ENCODE data around the gene CAMTA1.

CAMTA1 gene

DNA sequence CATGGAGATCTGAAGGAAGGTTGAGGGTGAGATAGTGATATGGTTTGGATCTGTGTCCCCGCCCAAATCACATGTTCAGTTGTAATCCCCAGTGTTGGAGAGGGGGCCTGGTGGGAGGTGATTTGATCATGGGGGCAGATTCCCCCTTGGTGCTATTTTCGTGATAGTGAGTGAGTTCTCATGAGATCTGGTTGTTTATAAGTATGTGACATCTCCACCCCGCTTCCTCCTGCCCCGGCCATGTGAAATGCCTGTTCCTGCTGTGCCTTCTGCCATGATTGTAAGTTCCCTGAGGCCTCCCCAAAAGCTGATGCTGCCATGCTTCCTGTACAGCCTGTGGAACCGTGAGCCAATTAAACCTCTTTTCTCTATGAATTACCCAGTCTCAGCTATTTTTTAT, 533.9 kb downstream of the CAMTA1 start (continued):
- TF ChIP-seq ZNF624 (tag by site-specific recombination; IDR thresholded peaks at IDR 0.05), result no peak
- TF ChIP-seq, protein P1, sequence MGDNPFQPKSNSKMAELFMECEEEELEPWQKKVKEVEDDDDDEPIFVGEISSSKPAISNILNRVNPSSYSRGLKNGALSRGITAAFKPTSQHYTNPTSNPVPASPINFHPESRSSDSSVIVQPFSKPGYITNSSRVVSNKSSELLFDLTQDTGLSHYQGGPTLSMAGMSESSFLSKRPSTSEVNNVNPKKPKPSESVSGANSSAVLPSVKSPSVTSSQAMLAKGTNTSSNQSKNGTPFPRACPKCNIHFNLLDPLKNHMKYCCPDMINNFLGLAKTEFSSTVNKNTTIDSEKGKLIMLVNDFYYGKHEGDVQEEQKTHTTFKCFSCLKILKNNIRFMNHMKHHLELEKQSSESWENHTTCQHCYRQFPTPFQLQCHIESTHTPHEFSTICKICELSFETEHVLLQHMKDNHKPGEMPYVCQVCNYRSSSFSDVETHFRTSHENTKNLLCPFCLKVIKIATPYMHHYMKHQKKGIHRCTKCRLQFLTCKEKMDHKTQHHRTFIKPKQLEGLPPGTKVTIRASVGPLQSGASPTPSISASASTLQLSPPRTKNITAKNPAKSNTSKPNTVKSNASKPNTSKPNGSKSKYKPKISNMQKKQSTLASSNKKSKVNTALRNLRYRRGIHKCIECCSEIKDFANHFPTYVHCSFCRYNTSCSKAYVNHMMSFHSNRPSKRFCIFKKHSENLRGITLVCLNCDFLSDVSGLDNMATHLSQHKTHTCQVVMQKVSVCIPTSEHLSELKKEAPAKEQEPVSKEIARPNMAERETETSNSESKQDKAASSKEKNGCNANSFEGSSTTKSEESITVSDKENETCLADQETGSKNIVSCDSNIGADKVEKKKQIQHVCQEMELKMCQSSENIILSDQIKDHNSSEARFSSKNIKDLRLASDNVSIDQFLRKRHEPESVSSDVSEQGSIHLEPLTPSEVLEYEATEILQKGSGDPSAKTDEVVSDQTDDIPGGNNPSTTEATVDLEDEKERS (tag by site-specific recombination; IDR thresholded peaks at IDR 0.05), result no peak
- TF ChIP-seq ZNF777 (tag by site-specific recombination; IDR thresholded peaks at IDR 0.05; ENCODE audit: borderline replicate concordance), result no peak
- TF ChIP-seq, protein P2, sequence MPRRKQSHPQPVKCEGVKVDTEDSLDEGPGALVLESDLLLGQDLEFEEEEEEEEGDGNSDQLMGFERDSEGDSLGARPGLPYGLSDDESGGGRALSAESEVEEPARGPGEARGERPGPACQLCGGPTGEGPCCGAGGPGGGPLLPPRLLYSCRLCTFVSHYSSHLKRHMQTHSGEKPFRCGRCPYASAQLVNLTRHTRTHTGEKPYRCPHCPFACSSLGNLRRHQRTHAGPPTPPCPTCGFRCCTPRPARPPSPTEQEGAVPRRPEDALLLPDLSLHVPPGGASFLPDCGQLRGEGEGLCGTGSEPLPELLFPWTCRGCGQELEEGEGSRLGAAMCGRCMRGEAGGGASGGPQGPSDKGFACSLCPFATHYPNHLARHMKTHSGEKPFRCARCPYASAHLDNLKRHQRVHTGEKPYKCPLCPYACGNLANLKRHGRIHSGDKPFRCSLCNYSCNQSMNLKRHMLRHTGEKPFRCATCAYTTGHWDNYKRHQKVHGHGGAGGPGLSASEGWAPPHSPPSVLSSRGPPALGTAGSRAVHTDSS (tag by site-specific recombination; IDR thresholded peaks at IDR 0.05), result no peak
- TF ChIP-seq RBAK (tag by site-specific recombination; IDR thresholded peaks at IDR 0.05), result no peak
- no peak for TF ChIP-seq ZNF549 (tag by site-specific recombination; IDR thresholded peaks at IDR 0.05)

DNA sequence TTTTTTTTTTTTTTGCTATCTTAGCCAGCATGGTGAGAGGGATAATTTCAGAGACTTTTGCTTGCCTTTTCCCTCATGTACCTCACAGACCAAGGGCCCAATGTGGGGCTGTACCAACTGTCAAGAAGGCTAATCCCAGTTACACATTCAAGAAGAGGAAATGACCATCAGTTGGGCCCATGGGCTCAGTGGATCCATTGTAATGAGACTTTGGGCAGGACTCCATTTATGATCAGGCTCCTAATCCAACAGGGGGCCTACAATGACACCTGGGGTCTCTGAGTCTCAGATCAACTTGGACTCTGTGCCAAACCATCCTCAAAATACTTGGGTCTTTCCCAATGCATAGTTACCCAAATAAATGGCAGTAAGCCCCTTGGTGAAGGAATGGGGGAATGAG, 535.4 kb downstream of the CAMTA1 start:
- ChIA-PET CTCF (no interaction called here), POLR2A (no interaction called here)
- no peaks in the 10 kb centered on the region for H3K4me1 ChIP-seq (ENCODE audit: control insufficient read depth, insufficient read depth, low read length)
- no peak for TF ChIP-seq ZNF600 (tag by site-specific recombination; IDR thresholded peaks at IDR 0.05)
- TF ChIP-seq ZFP41 (tag by site-specific recombination; IDR thresholded peaks at IDR 0.05; ENCODE audit: borderline replicate concordance), result no peak
- no peak for TF ChIP-seq ZNF112 (tag by site-specific recombination; IDR thresholded peaks at IDR 0.05)
- TF ChIP-seq SALL2 (tag by site-specific recombination; IDR thresholded peaks at IDR 0.05; ENCODE audit: borderline replicate concordance), result no peak
- TF ChIP-seq ZNF416 (tag by site-specific recombination; IDR thresholded peaks at IDR 0.05), result no peak
- no peak for TF ChIP-seq ZNF843 (tag by site-specific recombination; IDR thresholded peaks at IDR 0.05)
- TF ChIP-seq OVOL3 (tag by site-specific recombination; IDR thresholded peaks at IDR 0.05), result no peak
- no peak for TF ChIP-seq ZNF221 (tag by site-specific recombination; IDR thresholded peaks at IDR 0.05; ENCODE audit: borderline replicate concordance)
- TF ChIP-seq KLF9 (tag by site-specific recombination; IDR thresholded peaks at IDR 0.05; ENCODE audit: low read depth), result no peak
- no peak for TF ChIP-seq HOXA7 (CRISPR knock-in tag; IDR thresholded peaks at IDR 0.05; ENCODE audit: borderline replicate concordance)
- no peak for TF ChIP-seq ZNF530 (tag by site-specific recombination; IDR thresholded peaks at IDR 0.05; ENCODE audit: low read depth)
- no peak for TF ChIP-seq ZXDB (tag by site-specific recombination; IDR thresholded peaks at IDR 0.05)
- no peaks in the 10 kb centered on the region for H3K36me3 ChIP-seq (ENCODE audit: control insufficient read depth in 2 of 2, insufficient read depth in 1 of 2, low read length in 2 of 2)
- no peaks in the 10 kb centered on the region for H3K9me3 ChIP-seq (ENCODE audit: control insufficient read depth, insufficient read depth, low read depth, low read length)
- H3K27ac ChIP-seq (ENCODE audit: extremely low read depth, low read depth, low read length), result no peak overlapping the region
- H3K4me3 ChIP-seq (ENCODE audit: low read depth, low read length), result no peak overlapping the region

DNA sequence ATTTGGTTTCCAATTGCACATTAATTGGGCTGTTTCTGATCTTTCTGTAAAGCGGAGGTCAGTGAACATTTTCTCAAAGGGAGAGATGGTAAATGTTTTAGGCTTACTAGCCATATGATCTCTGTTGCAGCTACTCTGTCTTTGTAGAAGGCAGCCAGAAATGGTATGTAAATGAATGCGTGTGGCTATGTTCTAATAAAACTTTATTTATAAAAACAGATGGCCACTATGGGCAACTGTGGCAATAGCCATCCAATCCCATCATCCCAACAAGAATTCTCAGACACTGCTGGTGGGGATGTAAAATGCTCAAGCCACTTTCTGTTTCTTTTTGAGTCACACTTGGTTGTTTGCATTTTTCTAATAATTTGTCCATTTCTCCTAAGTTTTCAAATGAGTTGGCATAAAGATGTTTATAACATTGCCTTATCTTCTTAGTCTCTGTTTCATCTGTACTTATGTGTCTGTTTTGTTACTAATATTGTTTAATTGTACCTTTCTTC, 537.1 kb downstream of the CAMTA1 start:
- H3K9me3 ChIP-seq (ENCODE audit: control insufficient read depth, insufficient read depth, low read depth, low read length), result no peaks in the 10 kb centered on the region
- no peaks in the 10 kb centered on the region for H3K4me1 ChIP-seq (ENCODE audit: control insufficient read depth, insufficient read depth, low read length)
- no peak overlapping the region for H3K4me3 ChIP-seq (ENCODE audit: low read depth, low read length)
- no peak for TF ChIP-seq ZNF341 (tag by site-specific recombination; IDR thresholded peaks at IDR 0.05; ENCODE audit: low read depth)
- TF ChIP-seq ZNF175 (tag by site-specific recombination; IDR thresholded peaks at IDR 0.05), result no peak
- no peak for TF ChIP-seq ZNF169 (tag by site-specific recombination; IDR thresholded peaks at IDR 0.05)
- TF ChIP-seq ZBTB10 (tag by site-specific recombination; IDR thresholded peaks at IDR 0.05), result no peak
- TF ChIP-seq MYNN (tag by site-specific recombination; IDR thresholded peaks at IDR 0.05; ENCODE audit: borderline replicate concordance), result no peak
- no peak for TF ChIP-seq ZNF555 (tag by site-specific recombination; conservative IDR thresholded peaks at IDR 0.05)
- TF ChIP-seq TRIM28 (IDR thresholded peaks at IDR 0.05; ENCODE audit: borderline replicate concordance, low read length), result no peak
- no peak for TF ChIP-seq ZNF37A (tag by site-specific recombination; IDR thresholded peaks at IDR 0.05)
- ChIA-PET CTCF (no interaction called here), POLR2A (no interaction called here)
- H3K36me3 ChIP-seq (ENCODE audit: control insufficient read depth in 2 of 2, insufficient read depth in 1 of 2, low read length in 2 of 2), result no peaks in the 10 kb centered on the region
- H3K27ac ChIP-seq (ENCODE audit: extremely low read depth, low read depth, low read length), result no peak overlapping the region

Measured in HEK293 (cell line).